Mesothelial cell of epicardium (in vitro differentiated cells): Measurements from ENCODE around the gene DTL. TPM values are rescaled to one million over a fixed set of nuclear protein-coding genes. Genes with fewer than 3 reads are reported as not detected.

Experiments
- DNase-seq, 2 experiments: peaks; one replicate each; pipeline ENCODE4 v3.0.0; 2021; ENCODE audit warnings: low spot score in 2 of 2; ENCODE audit not compliant: unreplicated experiment in 2 of 2
- H3K27ac Mint-ChIP-seq: 2 replicates; pipeline ENCODE4 v1.8.0; 2021; ENCODE audit warnings: mixed read lengths
- H3K27me3 Mint-ChIP-seq: 2 replicates; pipeline ENCODE4 v1.8.0; 2021; ENCODE audit warnings: low read depth, mixed read lengths
- H3K36me3 Mint-ChIP-seq: 2 replicates; pipeline ENCODE4 v1.8.0; 2021; ENCODE audit warnings: mixed read lengths
- H3K4me1 Mint-ChIP-seq: 2 replicates; pipeline ENCODE4 v1.8.0; 2021; ENCODE audit warnings: mixed read lengths
- H3K4me3 Mint-ChIP-seq: 2 replicates; pipeline ENCODE4 v1.8.0; 2021; ENCODE audit warnings: mild to moderate bottlenecking, moderate library complexity, mixed read lengths
- H3K9me3 Mint-ChIP-seq: 2 replicates; pipeline ENCODE4 v1.8.0; 2021; ENCODE audit warnings: mixed read lengths
- total RNA-seq: library from RNA; stranded (reverse); gene quantifications from 3 replicates; pipeline ENCODE4 v1.2.1, GENCODE V29; 2021
- TF ChIP-seq, protein P1 (sequence below): fragments of 200-600 bp; sonication (generic); IDR thresholded peaks from one replicate; pipeline ENCODE4 v1.5.0; 2021; ENCODE audit warnings: antibody characterized with exemption; ENCODE audit not compliant: unreplicated experiment

DTL gene
- total RNA-seq, 1 donor from 2014 or later, result 12.7 TPM

- Mint-ChIP-seq H3K27ac (no peak overlapping the region), H3K4me1 (no peaks in the 10 kb centered on the region), H3K36me3 (peaks cover 19% of the 10 kb centered on the region), H3K27me3 (no peaks in the 10 kb centered on the region), H3K4me3 (no peak overlapping the region), H3K9me3 (no peaks in the 10 kb centered on the region)
- DNase-seq, result no peak
- TF ChIP-seq, protein P1, sequence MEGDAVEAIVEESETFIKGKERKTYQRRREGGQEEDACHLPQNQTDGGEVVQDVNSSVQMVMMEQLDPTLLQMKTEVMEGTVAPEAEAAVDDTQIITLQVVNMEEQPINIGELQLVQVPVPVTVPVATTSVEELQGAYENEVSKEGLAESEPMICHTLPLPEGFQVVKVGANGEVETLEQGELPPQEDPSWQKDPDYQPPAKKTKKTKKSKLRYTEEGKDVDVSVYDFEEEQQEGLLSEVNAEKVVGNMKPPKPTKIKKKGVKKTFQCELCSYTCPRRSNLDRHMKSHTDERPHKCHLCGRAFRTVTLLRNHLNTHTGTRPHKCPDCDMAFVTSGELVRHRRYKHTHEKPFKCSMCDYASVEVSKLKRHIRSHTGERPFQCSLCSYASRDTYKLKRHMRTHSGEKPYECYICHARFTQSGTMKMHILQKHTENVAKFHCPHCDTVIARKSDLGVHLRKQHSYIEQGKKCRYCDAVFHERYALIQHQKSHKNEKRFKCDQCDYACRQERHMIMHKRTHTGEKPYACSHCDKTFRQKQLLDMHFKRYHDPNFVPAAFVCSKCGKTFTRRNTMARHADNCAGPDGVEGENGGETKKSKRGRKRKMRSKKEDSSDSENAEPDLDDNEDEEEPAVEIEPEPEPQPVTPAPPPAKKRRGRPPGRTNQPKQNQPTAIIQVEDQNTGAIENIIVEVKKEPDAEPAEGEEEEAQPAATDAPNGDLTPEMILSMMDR, result no peak
Measured at GRCh38 chr1:212004895-212005608, 30.5 kb upstream of the DTL start.

- TF ChIP-seq, protein P1, result no peak
- peaks cover 6% of the 10 kb centered on the region for H3K36me3 Mint-ChIP-seq
- no peaks in the 10 kb centered on the region for H3K27me3 Mint-ChIP-seq
- no peaks in the 10 kb centered on the region for H3K9me3 Mint-ChIP-seq
- H3K4me1 Mint-ChIP-seq, result no peaks in the 10 kb centered on the region
- no peak overlapping the region for H3K27ac Mint-ChIP-seq
- no peak overlapping the region for H3K4me3 Mint-ChIP-seq
- DNase-seq, result no peak
Measured at GRCh38 chr1:212007178-212007577, 28.4 kb upstream of the DTL start.

GRCh38 chr1:212007886-212008285 lies 27.7 kb upstream of the DTL start:
- Mint-ChIP-seq H3K4me1 (no peaks in the 10 kb centered on the region), H3K4me3 (no peak overlapping the region), H3K27me3 (no peaks in the 10 kb centered on the region), H3K9me3 (no peaks in the 10 kb centered on the region), H3K27ac (no peak overlapping the region), H3K36me3 (peaks cover 6% of the 10 kb centered on the region)
- TF ChIP-seq, protein P1, result no peak
- no peak for DNase-seq

GRCh38 chr1:212009561-212009960 lies 26.0 kb upstream of the DTL start:
- no peak overlapping the region for H3K27ac Mint-ChIP-seq
- peaks cover 8% of the 10 kb centered on the region for H3K36me3 Mint-ChIP-seq
- H3K4me3 Mint-ChIP-seq, result no peak overlapping the region
- DNase-seq, result no peak
- no peaks in the 10 kb centered on the region for H3K4me1 Mint-ChIP-seq
- TF ChIP-seq, protein P1, result no peak
- no peaks in the 10 kb centered on the region for H3K27me3 Mint-ChIP-seq
- H3K9me3 Mint-ChIP-seq, result no peaks in the 10 kb centered on the region

DNA sequence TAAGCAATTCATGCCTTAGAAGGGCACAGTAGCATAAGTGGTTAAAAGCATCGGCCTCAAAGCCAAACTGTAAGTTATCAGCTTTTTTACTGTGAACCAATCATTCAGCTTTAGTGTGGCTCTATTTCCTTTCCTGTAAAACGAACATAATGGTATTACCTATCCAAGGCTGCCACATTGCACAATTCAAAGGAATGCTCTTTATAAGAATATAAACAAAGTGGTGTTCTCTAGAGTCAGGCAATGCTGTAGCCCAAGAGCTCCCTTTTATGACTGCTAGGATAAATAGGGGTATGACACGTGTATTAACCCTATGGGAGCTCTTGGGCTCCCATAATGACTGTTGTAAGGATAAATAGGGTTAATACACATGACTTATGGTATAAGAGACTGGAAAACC lies 25.5 kb upstream of the DTL start:
- DNase-seq, result no peak
- Mint-ChIP-seq H3K4me3 (no peak overlapping the region), H3K9me3 (no peaks in the 10 kb centered on the region), H3K4me1 (no peaks in the 10 kb centered on the region), H3K27ac (no peak overlapping the region), H3K36me3 (peaks cover 10% of the 10 kb centered on the region), H3K27me3 (no peaks in the 10 kb centered on the region)
- TF ChIP-seq, protein P1, result no peak
